Neural cell (in vitro differentiated cells): Measurements from ENCODE around the gene ZNF846.

Source experiments
- CTCF ChIP-seq: fragments of 450-650 bp; IDR thresholded peaks from 2 replicates; pipeline ENCODE4 v1.5.1; 2014; ENCODE audit warnings: antibody characterized with exemption, mild to moderate bottlenecking, moderate library complexity; ENCODE audit not compliant: poor library complexity, severe bottlenecking
- EZH2 ChIP-seq: fragments of 200-600, 300-800 bp; shearing (Covaris generic), sonication (generic); IDR thresholded peaks from 2 replicates; pipeline ENCODE4 v1.6.1; 2014; ENCODE audit warnings: antibody characterized with exemption, low read length, borderline replicate concordance, mild to moderate bottlenecking; ENCODE audit not compliant: insufficient read depth, poor library complexity, severe bottlenecking
- SMC3 ChIP-seq: fragments of 450-650 bp; conservative IDR thresholded peaks from 2 replicates; pipeline ENCODE4 v1.6.1; 2014; ENCODE audit warnings: antibody characterized with exemption, mild to moderate bottlenecking, moderate library complexity; ENCODE audit not compliant: poor library complexity
- TAF1 ChIP-seq: IDR thresholded peaks from 2 replicates; pipeline ENCODE4 v1.6.1; 2012; ENCODE audit warnings: low read depth

- TF ChIP-seq TAF1 (no peak), CTCF (no peak), EZH2 (no peak), SMC3 (no peak)
These were observed 40.6 kb upstream of the ZNF846 start for GRCh38 chr19:9808855-9809824.
